MM.1S (cell line): ENCODE measurements around the gene SCARF2.

Experiments used
- DNase-seq: peaks from one replicate; pipeline ENCODE4 v3.0.0-alpha.2; 2015
- H2AFZ ChIP-seq: fragments of 300-600 bp; sonication (generic); 2 replicates; pipeline ENCODE4 v1.6.0; 2016; ENCODE audit warnings: antibody characterized with exemption, low read length
- H3F3A ChIP-seq: fragments of 300-600 bp; sonication (generic); 2 replicates; pipeline ENCODE4 v1.6.1; 2016; ENCODE audit warnings: mild to moderate bottlenecking, antibody characterized with exemption, low read length, moderate library complexity, mixed read lengths; ENCODE audit not compliant: insufficient read depth
- H3K27ac ChIP-seq: fragments of 300-600 bp; sonication (generic); 2 replicates; pipeline ENCODE4 v1.5.1; 2016; ENCODE audit warnings: mild to moderate bottlenecking, low read length
- H3K27me3 ChIP-seq: fragments of 300-600 bp; sonication (generic); replicated peaks from 2 replicates; pipeline ENCODE4 v1.6.0; 2016; ENCODE audit warnings: low read length; ENCODE audit not compliant: insufficient read depth
- H3K36me3 ChIP-seq: fragments of 300-600 bp; sonication (generic); replicated peaks from 2 replicates; pipeline ENCODE4 v1.6.1; 2016; ENCODE audit warnings: mild to moderate bottlenecking, low read length, mixed read lengths; ENCODE audit not compliant: insufficient read depth
- H3K4me1 ChIP-seq: fragments of 300-600 bp; sonication (generic); 2 replicates; pipeline ENCODE4 v1.6.1; 2016; ENCODE audit warnings: low read length, mixed read lengths
- H3K4me2 ChIP-seq: fragments of 300-600 bp; sonication (generic); 2 replicates; pipeline ENCODE4 v1.6.0; 2016; ENCODE audit warnings: low read depth, low read length
- H3K4me3 ChIP-seq: fragments of 300-600 bp; sonication (generic); 2 replicates; pipeline ENCODE4 v1.5.1; 2016; ENCODE audit warnings: low read length, mixed read lengths
- H3K79me2 ChIP-seq: fragments of 300-600 bp; sonication (generic); 2 replicates; pipeline ENCODE4 v1.6.1; 2016; ENCODE audit warnings: mixed run types, low read length, mixed read lengths
- H3K9ac ChIP-seq: fragments of 300-600 bp; sonication (generic); 2 replicates; pipeline ENCODE4 v1.6.1; 2016; ENCODE audit warnings: low read length, mixed read lengths
- H3K9me2 ChIP-seq: fragments of 300-600 bp; sonication (generic); replicated peaks from 2 replicates; pipeline ENCODE4 v1.6.1; 2016; ENCODE audit warnings: mild to moderate bottlenecking, low read length, mixed read lengths; ENCODE audit not compliant: insufficient read depth
- H3K9me3 ChIP-seq: fragments of 300-600 bp; sonication (generic); replicated peaks from 2 replicates; pipeline ENCODE4 v1.6.1; 2016; ENCODE audit warnings: mild to moderate bottlenecking, low read length, mixed read lengths; ENCODE audit not compliant: insufficient read depth
- H4K20me1 ChIP-seq: fragments of 300-600 bp; sonication (generic); 2 replicates; pipeline ENCODE4 v1.6.1; 2016; ENCODE audit warnings: mild to moderate bottlenecking, low read length, moderate library complexity, mixed read lengths; ENCODE audit not compliant: insufficient read depth
- CTCF ChIP-seq: fragments of 300-600 bp; sonication (generic); IDR thresholded peaks from 2 replicates; pipeline ENCODE4 v1.5.1; 2016; ENCODE audit warnings: antibody characterized with exemption, low read length, mixed read lengths
- EZH2 ChIP-seq: fragments of 300-600 bp; sonication (generic); optimal IDR thresholded peaks from 2 replicates; pipeline ENCODE3; 2017; ENCODE audit warnings: low read depth, mild to moderate bottlenecking, antibody characterized with exemption, low read length, mixed read lengths
- EZH2phosphoT487 ChIP-seq: fragments of 300-600 bp; sonication (generic); IDR thresholded peaks from 2 replicates; pipeline ENCODE4 v1.6.1; 2018; ENCODE audit warnings: antibody characterized with exemption, low read length

Gene SCARF2

GRCh38 chr22:20404881-20405280 is 32.7 kb downstream of the SCARF2 start:
- Histone ChIP-seq H4K20me1 (no peaks in the 10 kb centered on the region), H3K79me2 (no peaks in the 10 kb centered on the region), H3K4me2 (no peak overlapping the region), H2AFZ (no peak overlapping the region), H3F3A (no peaks in the 10 kb centered on the region), H3K27me3 (no peaks in the 10 kb centered on the region), H3K9me3 (no peaks in the 10 kb centered on the region), H3K9me2 (no peaks in the 10 kb centered on the region), H3K36me3 (no peaks in the 10 kb centered on the region), H3K27ac (no peak overlapping the region), H3K9ac (no peak overlapping the region), H3K4me1 (no peaks in the 10 kb centered on the region), H3K4me3 (no peak overlapping the region)
- DNase-seq = no peak
- TF ChIP-seq EZH2 (no peak), EZH2phosphoT487 (no peak), CTCF (no peak)

DNA sequence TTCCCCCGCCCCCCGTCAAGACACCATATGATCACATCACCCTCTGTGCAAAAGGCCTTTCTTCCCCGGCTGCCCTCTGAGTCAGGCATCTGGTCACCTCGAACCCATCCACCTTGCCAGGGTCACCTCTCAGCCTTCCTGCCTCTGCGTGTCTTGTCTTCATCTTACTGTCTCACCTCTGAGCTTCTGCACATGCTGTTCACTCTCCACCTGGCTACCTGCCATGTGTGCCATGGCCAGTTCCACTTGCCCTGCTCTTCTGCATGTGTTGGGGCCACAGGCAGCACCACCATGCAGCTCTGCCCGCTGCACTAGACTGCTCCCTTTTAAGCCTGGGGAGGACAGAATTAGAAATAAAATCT is 33.9 kb downstream of the SCARF2 start:
- Histone ChIP-seq H2AFZ (no peak overlapping the region), H3F3A (no peaks in the 10 kb centered on the region), H3K9ac (no peak overlapping the region), H3K4me3 (no peak overlapping the region), H3K9me2 (no peaks in the 10 kb centered on the region), H3K9me3 (no peaks in the 10 kb centered on the region), H3K4me2 (no peak overlapping the region), H3K27me3 (no peaks in the 10 kb centered on the region), H3K79me2 (no peaks in the 10 kb centered on the region), H3K36me3 (no peaks in the 10 kb centered on the region), H3K27ac (no peak overlapping the region), H4K20me1 (no peaks in the 10 kb centered on the region), H3K4me1 (no peaks in the 10 kb centered on the region)
- TF ChIP-seq EZH2 (no peak), EZH2phosphoT487 (no peak)
- no peak for DNase-seq

DNA sequence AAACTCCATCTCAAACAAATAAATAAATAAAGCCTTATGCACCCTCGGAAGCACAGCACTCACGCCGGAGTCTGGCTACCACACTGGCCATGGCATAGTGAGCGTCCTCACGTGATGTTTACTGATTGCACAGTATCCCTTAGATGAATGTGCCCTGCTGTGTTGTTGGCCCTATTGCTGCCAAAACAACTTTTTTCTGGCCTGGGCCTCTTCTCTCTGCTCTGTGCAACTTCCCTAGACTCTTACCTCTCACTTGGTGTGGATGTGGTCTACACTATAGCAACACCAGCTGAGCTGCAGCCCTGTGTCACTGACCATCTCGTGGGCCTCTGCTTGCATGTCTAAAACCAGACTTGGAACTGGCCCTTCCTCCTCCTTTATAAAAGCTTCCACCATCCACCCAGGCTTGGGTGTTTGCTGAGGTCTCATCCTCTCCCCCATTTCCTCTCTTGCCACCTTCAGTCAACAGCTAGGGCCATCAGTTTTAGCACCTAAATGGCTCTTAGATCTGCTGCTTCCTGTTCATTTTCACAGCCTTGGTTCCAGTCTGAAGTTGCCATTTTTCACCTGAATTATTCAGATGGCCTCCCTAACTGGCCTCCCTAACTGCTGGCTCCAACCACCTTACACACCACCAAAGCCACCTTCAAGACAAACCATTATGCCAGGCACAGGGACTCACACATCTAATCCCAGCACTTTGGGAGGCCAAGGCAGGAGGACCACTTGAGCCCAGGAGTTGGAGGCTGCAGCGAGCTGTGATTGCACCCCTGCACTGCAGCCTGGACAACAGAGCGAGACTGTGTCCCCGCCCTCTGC is 34.5 kb downstream of the SCARF2 start:
- no peak overlapping the region for H3K9ac ChIP-seq
- H3K27ac ChIP-seq = no peak overlapping the region
- no peaks in the 10 kb centered on the region for H3K27me3 ChIP-seq
- no peaks in the 10 kb centered on the region for H3K79me2 ChIP-seq
- H3K36me3 ChIP-seq = no peaks in the 10 kb centered on the region
- no peak overlapping the region for H3K4me3 ChIP-seq
- H3K9me2 ChIP-seq = no peaks in the 10 kb centered on the region
- H2AFZ ChIP-seq = no peak overlapping the region
- H3K4me1 ChIP-seq = no peaks in the 10 kb centered on the region
- no peaks in the 10 kb centered on the region for H3F3A ChIP-seq
- no peaks in the 10 kb centered on the region for H4K20me1 ChIP-seq
- no peaks in the 10 kb centered on the region for H3K9me3 ChIP-seq
- DNase-seq = no peak
- TF ChIP-seq EZH2 (no peak), CTCF (no peak), EZH2phosphoT487 (no peak)
- H3K4me2 ChIP-seq = no peak overlapping the region

- H3K4me2 ChIP-seq = no peak overlapping the region
Measured at GRCh38 chr22:20401376-20402014, 36.1 kb downstream of the SCARF2 start.

More at GRCh38 chr22:20401376-20402014, 36.1 kb downstream of the SCARF2 start:
- no peaks in the 10 kb centered on the region for H3K27me3 ChIP-seq
- H3K27ac ChIP-seq = no peak overlapping the region
- H3K4me1 ChIP-seq = no peaks in the 10 kb centered on the region
- no peak overlapping the region for H2AFZ ChIP-seq
- H3K36me3 ChIP-seq = no peaks in the 10 kb centered on the region
- no peak for DNase-seq
- H4K20me1 ChIP-seq = no peaks in the 10 kb centered on the region
- H3F3A ChIP-seq = no peaks in the 10 kb centered on the region
- TF ChIP-seq EZH2 (no peak), CTCF (no peak), EZH2phosphoT487 (no peak)
- no peaks in the 10 kb centered on the region for H3K9me2 ChIP-seq
- no peak overlapping the region for H3K4me3 ChIP-seq
- no peak overlapping the region for H3K9ac ChIP-seq
- no peaks in the 10 kb centered on the region for H3K9me3 ChIP-seq
- H3K79me2 ChIP-seq = no peaks in the 10 kb centered on the region
